Common myeloid progenitor, CD34-positive (primary cell): ENCODE results near the gene DENND1B.

Experiments
- CTCF ChIA-PET: fragments of 350-600 bp; sonication (Branson Sonifier 250); formaldehyde crosslinking; loops from one replicate; lab custom pipeline; 2021; ENCODE audit warnings: antibody characterized with exemption; lab: Charles Lee
- POLR2A ChIA-PET: fragments of 350-600 bp; sonication (Branson Sonifier 250); formaldehyde crosslinking; loops from one replicate; lab custom pipeline; 2021; ENCODE audit warnings: antibody characterized with exemption; lab: Charles Lee
- DNase-seq, 3 donors: peaks; one replicate each; pipeline versions ENCODE4 v3.0.0 to v3.0.0-alpha.2; 2013
- H3K27ac ChIP-seq, 2 experiments: 1 replicate in 1 of 2; 2 replicates in 1 of 2; pipeline ENCODE4 v1.7.0; 2013; ENCODE audit warnings: inconsistent platforms in 2 of 2, low read length in 2 of 2, mild to moderate bottlenecking in 2 of 2, low read depth in 1 of 2, moderate library complexity in 1 of 2; ENCODE audit not compliant: severe bottlenecking in 2 of 2, insufficient read depth in 1 of 2, poor library complexity in 1 of 2
- H3K27me3 ChIP-seq, 5 experiments: replicated peaks in 2 of 5; 1 replicate in 3 of 5; 2 replicates in 2 of 5; pipeline versions ENCODE4 v1.6.1 to v1.7.0; 2013; ENCODE audit warnings: low read length in 4 of 5, mild to moderate bottlenecking in 2 of 5, moderate library complexity in 2 of 5, inconsistent platforms in 1 of 5; ENCODE audit not compliant: insufficient read depth in 5 of 5, control insufficient read depth in 4 of 5
- H3K36me3 ChIP-seq, 4 experiments: 1 replicate in 2 of 4; 2 replicates in 2 of 4; pipeline versions ENCODE4 v1.6.1 to v1.7.0; 2013; ENCODE audit warnings: low read length in 3 of 4, control low read depth in 1 of 4, mild to moderate bottlenecking in 1 of 4; ENCODE audit not compliant: control insufficient read depth in 4 of 4, insufficient read depth in 4 of 4
- H3K4me1 ChIP-seq, 4 experiments: 1 replicate in 3 of 4; 2 replicates in 1 of 4; pipeline versions ENCODE4 v1.6.1 to v1.7.1; 2013; ENCODE audit warnings: low read length in 3 of 4, mild to moderate bottlenecking in 3 of 4, control low read depth in 1 of 4, inconsistent platforms in 1 of 4, moderate library complexity in 1 of 4; ENCODE audit not compliant: control insufficient read depth in 4 of 4, insufficient read depth in 4 of 4; ENCODE audit errors: control extremely low read depth in 1 of 4
- H3K4me3 ChIP-seq, 7 experiments: 1 replicate in 4 of 7; 2 replicates in 3 of 7; pipeline versions ENCODE4 v1.5.1 to v1.7.0; 2013; ENCODE audit warnings: mild to moderate bottlenecking in 7 of 7, low read length in 6 of 7, moderate library complexity in 6 of 7, inconsistent platforms in 2 of 7, low read depth in 2 of 7, control low read depth in 1 of 7; ENCODE audit not compliant: insufficient read depth in 4 of 7, control insufficient read depth in 1 of 7; ENCODE audit errors: extremely low read depth in 1 of 7
- H3K9me3 ChIP-seq, 5 experiments: 1 replicate in 4 of 5; 2 replicates in 1 of 5; pipeline versions ENCODE4 v1.6.1 to v1.7.1; 2013; ENCODE audit warnings: low read length in 4 of 5, mild to moderate bottlenecking in 2 of 5, inconsistent platforms in 1 of 5, low read depth in 1 of 5, moderate library complexity in 1 of 5; ENCODE audit not compliant: control insufficient read depth in 4 of 5, insufficient read depth in 2 of 5; ENCODE audit errors: control extremely low read depth in 1 of 5
- whole genome bisulfite sequencing: methylation state at CpG from one replicate; pipeline ENCODE4 v1.1.5; 2013; ENCODE audit not compliant: insufficient coverage; 5-methylcytosine and 5-hydroxymethylcytosine counted together

DENND1B gene

DNA sequence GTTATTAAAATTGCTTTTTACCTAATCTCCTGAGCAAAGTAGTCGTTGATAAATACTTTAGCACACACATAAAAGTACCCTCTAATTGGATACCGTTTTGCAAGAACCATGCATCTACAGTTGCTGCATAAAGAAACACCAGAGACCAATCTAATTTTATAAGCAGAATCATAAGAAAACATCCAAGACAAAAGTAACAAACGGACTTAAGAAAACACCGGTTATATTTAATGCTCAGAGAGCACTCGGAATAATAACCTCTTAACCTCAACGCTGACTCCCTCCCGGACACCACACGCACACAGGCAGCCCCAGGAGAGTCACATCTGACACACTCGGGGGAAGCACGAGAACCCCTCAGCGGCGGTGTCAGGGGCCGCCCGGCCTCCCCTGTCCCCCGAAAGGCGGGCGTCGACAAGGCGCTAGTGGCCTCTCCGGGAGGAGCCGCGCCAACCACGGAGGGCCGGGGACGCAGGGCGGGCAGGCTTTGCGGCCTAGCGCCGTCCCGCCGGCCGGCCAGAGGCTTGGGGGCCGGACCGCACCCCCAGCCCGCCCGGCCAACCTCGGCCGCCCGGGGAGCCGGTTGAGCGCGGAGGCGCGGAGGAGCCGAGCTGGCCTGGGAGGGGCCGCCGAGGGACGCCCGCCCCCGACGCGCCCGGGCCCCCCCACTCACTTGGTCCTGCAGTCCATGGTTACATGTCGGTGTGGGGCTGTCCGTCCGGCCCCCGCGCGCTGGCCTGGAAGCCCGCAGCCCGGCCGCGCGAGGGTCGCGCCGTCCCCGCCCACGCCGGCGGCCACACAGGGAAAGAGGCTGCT is 606 bp downstream of the DENND1B start:
- DNase-seq: peak; percentile 38 to 78 (median 70)
- no peaks in the 10 kb centered on the region for H3K27me3 ChIP-seq
- H3K9me3 ChIP-seq: peaks cover 0 to 3% (median 0%) of the 10 kb centered on the region in 5 experiments
- H3K27ac ChIP-seq: peak overlapping the region; percentile 71 to 87
- POLR2A ChIA-PET: no interaction called here
- under 1% methylated on average over 66 of the region's 71 CpGs for WGBS
- peaks cover 41 to 65% (median 47%) of the 10 kb centered on the region in 4 experiments for H3K4me1 ChIP-seq
- CTCF ChIA-PET: interaction anchor here (1.1 kb wide), 1 partner anchor 135 kb away, joined by 4 read pairs; no protein-coding TSS in a partner anchor
- H3K4me3 ChIP-seq: peak overlapping the region; percentile 56 to 94 (median 82)
- peaks cover 0 to 9% (median 1%) of the 10 kb centered on the region in 4 experiments for H3K36me3 ChIP-seq

DNA sequence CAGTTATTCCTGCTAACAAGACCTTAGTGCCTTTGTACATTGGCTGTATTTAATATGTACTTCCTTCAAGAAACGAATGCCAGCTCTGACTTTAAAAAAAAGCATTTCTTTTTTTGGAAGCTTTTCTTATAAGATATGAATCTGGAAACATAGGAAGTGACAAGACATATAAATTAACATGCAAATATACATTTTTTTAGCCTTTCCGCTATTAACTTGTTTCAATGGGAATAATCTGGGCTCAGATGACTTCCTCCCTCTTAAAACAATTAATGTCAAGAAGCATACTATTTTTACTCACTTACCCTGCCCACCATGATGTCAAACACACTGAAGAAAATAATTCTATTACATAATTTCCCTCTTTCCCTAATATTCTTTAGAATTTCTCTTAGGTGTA is 1.4 kb downstream of the DENND1B start:
- Histone ChIP-seq H3K9me3 (no peaks in the 10 kb centered on the region), H3K27me3 (no peaks in the 10 kb centered on the region), H3K4me1 (peaks cover 41 to 69% (median 49%) of the 10 kb centered on the region in 4 experiments), H3K4me3 (peak overlapping the region in 6 of 7 experiments; percentile 79 to 94 (median 86)), H3K27ac (peak overlapping the region; percentile 71 to 87), H3K36me3 (peaks cover 0 to 9% (median 1%) of the 10 kb centered on the region in 4 experiments)
- ChIA-PET CTCF (interaction anchor here (0.6 to 0.7 kb wide), 2 partner anchors 10 to 13 kb away, joined by 3 read pairs; no protein-coding TSS in a partner anchor), POLR2A (no interaction called here)
- peak in 1 of 3 donors; percentile 35 for DNase-seq
- 0% methylated on average over 1 of the region's 2 CpGs for WGBS

- Histone ChIP-seq H3K27me3 (no peaks in the 10 kb centered on the region), H3K4me3 (peak overlapping the region in 3 of 7 experiments; percentile 11 to 90 (median 19)), H3K27ac (no peak overlapping the region), H3K4me1 (peaks cover 40 to 76% (median 56%) of the 10 kb centered on the region in 4 experiments), H3K9me3 (no peaks in the 10 kb centered on the region), H3K36me3 (peaks cover 0 to 12% (median 1%) of the 10 kb centered on the region in 4 experiments)
- ChIA-PET CTCF (interaction anchor here (1.1 to 1.2 kb wide), 2 partner anchors 24 to 153 kb away, joined by 3 read pairs; no protein-coding TSS in a partner anchor), POLR2A (no interaction called here)
- DNase-seq: no peak
- WGBS: no CpG with 5 or more reads among the region's 6 CpGs
These were observed 3.2 kb downstream of the DENND1B start for GRCh38 chr1:197771904-197772556.

GRCh38 chr1:197771386-197771785 is 3.9 kb downstream of the DENND1B start:
- Histone ChIP-seq H3K4me3 (peak overlapping the region in 1 of 7 experiments; percentile 90), H3K4me1 (peaks cover 33 to 70% (median 50%) of the 10 kb centered on the region in 4 experiments), H3K36me3 (peaks cover 0 to 12% (median 2%) of the 10 kb centered on the region in 4 experiments), H3K9me3 (no peaks in the 10 kb centered on the region), H3K27ac (no peak overlapping the region), H3K27me3 (no peaks in the 10 kb centered on the region)
- WGBS: no CpG with 5 or more reads among the region's 2 CpGs
- ChIA-PET POLR2A (no interaction called here), CTCF (no interaction called here)
- DNase-seq: peak in 1 of 3 donors; percentile 44

- ChIA-PET CTCF (no interaction called here), POLR2A (no interaction called here)
- Histone ChIP-seq H3K36me3 (peaks cover 0 to 12% (median 3%) of the 10 kb centered on the region in 4 experiments), H3K9me3 (no peaks in the 10 kb centered on the region), H3K27ac (no peak overlapping the region), H3K4me3 (no peak overlapping the region), H3K4me1 (peaks cover 26 to 68% (median 45%) of the 10 kb centered on the region in 4 experiments), H3K27me3 (no peaks in the 10 kb centered on the region)
- DNase-seq: peak; percentile 49 to 89 (median 80)
These were observed 5.0 kb downstream of the DENND1B start for GRCh38 chr1:197770243-197770642.

DNA sequence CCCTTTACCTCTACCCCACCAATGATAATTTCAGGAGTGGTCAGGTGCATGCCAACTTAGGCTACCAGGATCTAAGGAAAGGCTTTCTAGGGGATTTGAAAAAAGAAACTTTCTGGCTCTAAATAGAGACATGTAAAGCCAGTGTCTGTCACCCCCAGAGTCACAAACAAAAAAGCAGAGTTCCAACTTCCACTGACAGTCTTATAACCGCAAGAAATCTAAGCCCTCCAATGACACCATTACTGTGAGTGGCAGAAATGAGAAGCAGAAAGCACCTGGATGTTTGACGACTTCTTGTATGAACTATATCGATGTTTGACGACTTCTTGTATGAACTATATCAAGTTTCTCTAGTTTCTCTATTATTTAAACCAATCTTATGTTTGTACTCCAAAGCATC is 6.0 kb downstream of the DENND1B start:
- H3K4me3 ChIP-seq: no peak overlapping the region
- 100% methylated on average over 1 of the region's 4 CpGs for WGBS
- no peaks in the 10 kb centered on the region for H3K9me3 ChIP-seq
- H3K4me1 ChIP-seq: peaks cover 26 to 72% (median 50%) of the 10 kb centered on the region in 4 experiments
- H3K27ac ChIP-seq: no peak overlapping the region
- ChIA-PET CTCF (interaction anchor here (1.2 kb wide), 1 partner anchor 32 kb away, joined by 3 read pairs; no protein-coding TSS in a partner anchor), POLR2A (no interaction called here)
- H3K36me3 ChIP-seq: peaks cover 0 to 12% (median 3%) of the 10 kb centered on the region in 4 experiments
- no peak for DNase-seq
- H3K27me3 ChIP-seq: no peaks in the 10 kb centered on the region
